ENCODE measurements around the gene PRSS38.

PRSS38 gene

GRCh38 chr1:227793948-227794816, 21.3 kb upstream of the PRSS38 start:
- no peak for DNase-seq

DNA sequence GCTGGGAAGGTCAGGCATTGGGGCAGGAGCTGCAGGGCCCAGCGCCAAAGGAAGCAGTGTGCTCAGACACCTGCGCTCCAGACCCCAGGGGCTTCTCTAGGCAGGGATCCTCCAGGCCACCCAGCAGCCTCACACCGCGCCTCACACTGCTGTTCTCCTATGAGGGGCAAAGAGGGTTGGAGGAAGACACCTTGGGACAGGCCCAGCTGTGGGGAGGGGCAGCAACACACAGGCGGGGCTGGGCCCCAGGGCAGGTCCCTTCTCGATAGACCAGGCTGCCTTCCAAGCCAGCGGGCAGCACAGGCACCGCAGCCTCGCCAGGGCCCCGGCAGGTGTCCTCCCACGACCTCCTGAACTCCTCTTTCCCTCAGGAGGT, 20.7 kb upstream of the PRSS38 start:
- no peak for DNase-seq

DNA sequence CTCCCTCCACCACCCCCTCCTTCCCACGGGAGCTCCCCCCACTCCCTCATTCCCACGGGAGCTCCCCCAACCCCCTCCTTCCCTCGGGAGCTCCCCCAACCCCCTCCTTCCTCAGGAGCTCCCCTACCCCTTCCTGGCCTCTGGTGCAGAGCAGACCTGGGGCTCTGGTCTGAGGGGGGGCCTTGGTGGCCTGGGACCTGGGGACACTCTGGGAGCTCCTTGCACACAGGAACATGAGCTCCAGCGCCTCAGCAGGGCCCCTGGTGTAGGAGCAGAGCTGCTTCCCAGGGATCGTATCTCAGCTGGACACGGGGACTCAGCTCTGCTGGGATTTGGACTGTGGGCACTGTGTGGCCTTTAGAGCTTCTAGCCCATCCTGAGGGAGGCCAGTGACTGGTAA, 19.7 kb upstream of the PRSS38 start:
- no peak for DNase-seq

GRCh38 chr1:227796359-227796915, 19.0 kb upstream of the PRSS38 start:
- no peak for DNase-seq

- DNase-seq = no peak
These were observed 18.3 kb upstream of the PRSS38 start for GRCh38 chr1:227797144-227797543.

DNA sequence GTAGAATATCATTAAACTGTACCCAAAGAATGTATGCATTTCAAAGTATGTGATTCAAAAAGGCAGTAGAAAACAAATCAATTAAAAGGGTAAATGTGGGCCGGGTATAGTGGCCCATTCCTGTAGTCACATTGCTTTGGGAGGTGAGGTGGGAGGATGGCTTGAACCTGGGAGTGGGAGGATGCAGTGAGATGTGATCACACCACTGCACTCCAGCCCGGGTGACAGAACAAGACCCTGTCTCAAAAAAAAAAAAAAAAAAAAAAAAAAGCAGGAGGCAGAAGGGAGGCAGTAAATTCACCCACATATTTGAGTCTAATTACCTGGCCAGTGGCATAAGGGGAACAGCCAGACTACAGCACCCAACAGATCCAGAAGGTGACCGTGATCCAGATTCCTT, 17.9 kb upstream of the PRSS38 start:
- no peak for DNase-seq

GRCh38 chr1:227798078-227798802, 17.2 kb upstream of the PRSS38 start:
- DNase-seq = no peak

DNA sequence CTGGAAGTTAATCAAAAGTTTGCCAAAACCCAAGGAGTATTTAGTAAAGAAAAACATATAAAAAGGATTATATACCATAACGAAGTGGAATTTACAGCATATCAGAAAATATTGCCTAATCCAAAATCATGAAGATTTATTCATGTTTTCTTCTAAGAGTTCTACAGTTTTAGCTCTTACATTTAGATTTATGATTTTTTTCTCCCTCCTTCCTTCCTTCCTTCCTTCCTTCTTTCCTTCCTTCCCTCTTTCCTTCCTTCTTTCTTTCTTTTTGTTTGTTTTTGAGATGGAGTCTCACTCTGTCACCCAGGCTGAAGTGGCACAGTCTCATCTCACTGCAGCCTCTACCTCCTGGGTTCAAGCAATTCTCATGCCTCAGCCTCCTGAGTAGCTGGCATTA, 15.7 kb upstream of the PRSS38 start:
- no peak for DNase-seq

DNA sequence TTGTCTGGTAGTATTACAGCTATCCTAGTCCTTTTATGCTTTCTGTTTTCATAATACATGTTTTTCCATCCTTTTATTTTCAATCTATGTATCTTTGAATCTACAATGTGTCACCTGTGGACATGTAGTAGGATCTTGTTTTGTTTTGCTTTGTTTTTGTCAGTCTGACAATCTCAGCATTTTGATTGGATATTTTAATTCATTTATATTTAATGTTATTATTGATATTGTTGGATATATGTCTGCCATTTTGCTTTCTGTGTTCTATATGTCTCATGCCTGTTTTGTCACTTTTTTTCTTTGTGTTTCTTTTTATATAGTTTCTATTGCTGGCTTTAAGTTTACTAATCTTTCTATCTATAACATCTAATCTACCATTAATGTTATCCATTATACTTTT, 11.5 kb upstream of the PRSS38 start:
- no peak for DNase-seq

GRCh38 chr1:227805606-227806197, 9.8 kb upstream of the PRSS38 start:
- DNase-seq = no peak

DNA sequence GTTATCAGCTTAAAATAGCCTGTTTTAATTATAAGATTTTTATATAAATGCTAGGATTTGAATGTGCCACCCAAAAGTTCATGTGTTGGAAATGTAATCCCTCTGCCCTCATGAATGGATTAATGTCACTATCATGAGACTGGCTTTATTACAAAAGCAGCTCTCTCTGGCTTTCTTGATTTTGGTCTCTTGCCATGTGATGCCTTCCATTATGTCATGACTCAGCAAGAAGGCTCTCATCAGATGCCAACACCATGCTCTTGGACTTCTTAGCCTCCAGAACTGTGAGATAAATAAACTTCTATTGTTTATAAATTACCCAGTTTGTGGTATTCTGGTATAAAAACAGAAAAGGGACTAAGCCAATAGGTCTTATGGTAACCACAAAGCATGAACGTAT, 6.9 kb upstream of the PRSS38 start:
- DNase-seq = no peak

- DNase-seq = no peak
These were observed 6.4 kb upstream of the PRSS38 start for GRCh38 chr1:227809026-227809425.

GRCh38 chr1:227813962-227814361, 1.5 kb upstream of the PRSS38 start:
- DNase-seq = no peak

- no peak for DNase-seq
These were observed 1.4 kb downstream of the PRSS38 start for GRCh38 chr1:227816750-227817446.

- DNase-seq = no peak
These were observed 8.1 kb downstream of the PRSS38 start for GRCh38 chr1:227823537-227823936.

GRCh38 chr1:227824204-227824603, 8.7 kb downstream of the PRSS38 start:
- DNase-seq = no peak

DNA sequence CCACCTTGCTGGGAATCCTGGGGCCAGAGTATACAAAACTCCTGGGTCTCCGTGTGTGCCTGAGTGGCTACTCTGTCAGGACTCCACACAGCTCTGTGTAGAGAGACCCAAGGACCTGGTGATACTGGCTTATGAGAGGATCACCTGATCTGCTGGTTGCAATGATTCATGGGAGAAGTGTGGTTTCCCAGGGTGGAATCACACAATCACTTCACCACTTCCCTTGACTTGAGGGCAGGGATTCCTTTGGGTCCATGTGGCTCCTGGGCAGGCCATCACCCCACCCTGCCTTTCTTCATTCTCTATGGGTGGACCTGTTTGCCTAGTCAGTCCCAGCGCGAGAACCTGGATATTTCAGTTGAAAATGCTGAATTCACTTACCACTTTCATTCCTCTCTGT, 13.3 kb downstream of the PRSS38 start:
- no peak for DNase-seq

DNA sequence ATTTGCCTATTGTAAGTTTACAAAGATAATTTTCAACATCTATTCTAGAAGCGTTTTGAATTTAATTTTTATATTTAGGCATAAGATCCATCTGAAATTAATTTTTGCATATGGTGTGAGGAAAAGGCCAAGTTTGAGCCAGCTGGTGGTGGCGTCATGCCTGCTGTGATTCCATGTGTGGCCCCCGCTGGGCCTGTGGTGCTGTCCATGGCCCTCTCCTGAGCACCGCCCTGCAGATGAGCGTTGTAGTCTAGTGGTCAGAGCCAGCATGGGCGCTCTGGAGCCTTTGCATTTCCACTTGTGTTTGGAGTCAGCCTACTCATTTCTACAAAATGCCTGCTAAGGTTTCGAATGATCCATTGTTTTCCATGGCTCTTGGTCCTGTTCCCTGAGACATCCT, 22.7 kb downstream of the PRSS38 start:
- no peak for DNase-seq

DNA sequence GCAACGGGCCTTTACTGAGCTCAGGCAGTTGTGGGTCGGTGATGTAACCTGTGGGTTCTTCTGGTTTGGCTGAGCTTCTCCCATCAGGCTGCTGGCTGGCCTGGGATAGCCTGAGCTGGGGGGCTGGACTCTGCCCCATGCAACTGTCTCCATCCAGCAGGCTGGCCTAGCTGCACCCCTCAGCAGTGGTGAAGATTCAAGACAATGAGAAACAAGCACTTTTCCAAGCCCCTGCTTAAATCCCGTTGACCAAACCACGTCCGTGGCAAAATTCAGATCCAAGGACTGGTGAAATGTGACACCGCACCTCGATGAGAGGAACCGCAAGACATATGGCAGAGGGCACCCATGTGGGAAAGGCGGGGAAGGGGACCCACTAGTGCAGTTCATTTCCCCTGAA, 25.6 kb downstream of the PRSS38 start:
- no peak for DNase-seq

GRCh38 chr1:227844320-227845146, 29.1 kb downstream of the PRSS38 start:
- DNase-seq = no peak

- no peak for DNase-seq
These were observed 29.6 kb downstream of the PRSS38 start for GRCh38 chr1:227845147-227845458.

- DNase-seq = no peak
These were observed 30.0 kb downstream of the PRSS38 start for GRCh38 chr1:227845519-227845918.

All from NCI-H1930 (cell line).